HepG2 (cell line): ENCODE data around the gene TMEM108. TPM values are rescaled to one million over a fixed set of nuclear protein-coding genes. Genes with fewer than 3 reads are reported as not detected.

Source experiments
- ATAC-seq: fragments of 200-7000 bp; cut with Tn5 transposase; 3 replicates; pipeline ENCODE4 v1.9.1; 2020; ENCODE audit warnings: mild to moderate bottlenecking, moderate library complexity
- BruUV-seq: library from RNA; stranded (reverse); fragments of 400-500 nt; replicated peaks from 2 replicates; lab custom pipeline; 2021; lab: Mats Ljungman, UMichigan
- CTCF ChIA-PET: fragments of 300-600 bp; formaldehyde crosslinking; extraction: SDS; loops from one replicate; lab custom pipeline; 2021; ENCODE audit warnings: low total read pairs, inconsistent platforms, low intra/inter-chr PET ratio; lab: Yijun Ruan, JAX
- POLR2A ChIA-PET: fragments of 350-600 bp; sonication (Branson Sonifier 250); formaldehyde crosslinking; loops from one replicate; lab custom pipeline; 2020; ENCODE audit warnings: antibody characterized with exemption, inconsistent platforms; lab: Yijun Ruan, JAX
- DNase-seq: peaks from one replicate; pipeline ENCODE4 v3.0.0-alpha.2; 2015; ENCODE audit warnings: low spot score
- FAIRE-seq: peaks from 3 replicates; lab custom pipeline; 2011; peaks lifted over from hg19 to GRCh38; lab: Jason Lieb, UNC
- H2AFZ ChIP-seq: one replicate; pipeline ENCODE4 v1.6.1; 2011; ENCODE audit warnings: low read length, inconsistent platforms
- H3K27ac ChIP-seq: fragments of 300-600 bp; 3 replicates; pipeline ENCODE4 v1.8.0; 2011; ENCODE audit warnings: mixed run types, mild to moderate bottlenecking, mixed read lengths, low read length, inconsistent platforms; ENCODE audit not compliant: insufficient read depth; ENCODE audit errors: extremely low read length
- H3K27me3 ChIP-seq, 2 experiments: fragments of 200-600 bp in 1 of 2; 2 replicates in 1 of 2; 3 replicates in 1 of 2; pipeline versions ENCODE4 v1.6.0 to v1.8.0; 2011; ENCODE audit warnings: low read length in 2 of 2, mild to moderate bottlenecking in 2 of 2, moderate library complexity in 2 of 2, inconsistent platforms in 1 of 2; ENCODE audit not compliant: insufficient read depth in 2 of 2, control insufficient read depth in 1 of 2
- H3K36me3 ChIP-seq, 2 experiments: fragments of 200-600 bp in 1 of 2; replicated peaks in 1 of 2; 2 replicates in 1 of 2; 3 replicates in 1 of 2; pipeline versions ENCODE4 v1.5.1 to v1.8.0; 2011; ENCODE audit warnings: low read length in 2 of 2, inconsistent platforms in 1 of 2; ENCODE audit not compliant: insufficient read depth in 2 of 2, control insufficient read depth in 1 of 2
- H3K4me1 ChIP-seq: 2 replicates; pipeline ENCODE4 v1.5.1; 2012; ENCODE audit warnings: low read length, inconsistent platforms; ENCODE audit not compliant: insufficient read depth
- H3K4me2 ChIP-seq: 2 replicates; pipeline ENCODE4 v1.6.0; 2011; ENCODE audit warnings: low read depth, low read length, inconsistent platforms
- H3K4me3 ChIP-seq, 3 experiments: fragments of 200-600 bp in 1 of 3; sonication (generic), shearing (Covaris generic) in 1 of 3; replicated peaks in 1 of 3; 2 replicates each; pipeline ENCODE4 v1.5.1; 2011 to 2016; ENCODE audit warnings: low read length in 3 of 3, inconsistent platforms in 2 of 3, low read depth in 2 of 3, mild to moderate bottlenecking in 2 of 3, control low read depth in 1 of 3, mixed read lengths in 1 of 3; ENCODE audit not compliant: insufficient read depth in 1 of 3
- H3K79me2 ChIP-seq: one replicate; pipeline ENCODE4 v1.6.1; 2011; ENCODE audit warnings: low read length, inconsistent platforms; ENCODE audit not compliant: insufficient read depth
- H3K9ac ChIP-seq: 2 replicates; pipeline ENCODE4 v1.6.0; 2011; ENCODE audit warnings: mild to moderate bottlenecking, low read depth, low read length, inconsistent platforms; ENCODE audit not compliant: insufficient read depth
- H3K9me3 ChIP-seq: 2 replicates; pipeline ENCODE4 v1.5.1; 2012; ENCODE audit warnings: mild to moderate bottlenecking, low read length
- H4K20me1 ChIP-seq: 2 replicates; pipeline ENCODE4 v1.6.0; 2011; ENCODE audit warnings: inconsistent platforms, mild to moderate bottlenecking, low read length, moderate library complexity; ENCODE audit not compliant: insufficient read depth
- DNMT1 ChIP-seq: sonication (generic); formaldehyde crosslinking; IDR thresholded peaks from 2 replicates; pipeline ENCODE4 v1.5.1; 2020; ENCODE audit warnings: mild to moderate bottlenecking, missing genetic modification reagents
- HDAC6 ChIP-seq: fragments of 200-600 bp; sonication (generic); IDR thresholded peaks from 2 replicates; pipeline ENCODE4 v1.7.0; 2017; ENCODE audit warnings: mild to moderate bottlenecking, antibody characterized with exemption, low read length, low read depth
- HNF1A ChIP-seq, 2 experiments: sonication (generic) in 1 of 2; formaldehyde crosslinking in 1 of 2; IDR thresholded peaks; 2 replicates each; pipeline versions ENCODE4 v1.4.0 to v1.6.1; 2016 to 2020; ENCODE audit warnings: borderline replicate concordance in 1 of 2, low read depth in 1 of 2, mild to moderate bottlenecking in 1 of 2, missing genetic modification reagents in 1 of 2
- JDP2 ChIP-seq: sonication (generic); formaldehyde crosslinking; IDR thresholded peaks from 2 replicates; pipeline ENCODE4 v1.8.1; 2022; ENCODE audit warnings: missing genetic modification reagents, borderline replicate concordance
- MXD4 ChIP-seq: IDR thresholded peaks from 2 replicates; pipeline ENCODE4 v1.6.1; 2016; ENCODE audit warnings: mild to moderate bottlenecking, missing biosample characterization, missing genetic modification reagents
- SMAD3 ChIP-seq: sonication (generic); formaldehyde crosslinking; IDR thresholded peaks from 2 replicates; pipeline ENCODE4 v1.4.0; 2020; ENCODE audit warnings: missing genetic modification reagents
- TARDBP ChIP-seq: sonication (generic); formaldehyde crosslinking; IDR thresholded peaks from 2 replicates; pipeline ENCODE4 v1.8.0; 2022; ENCODE audit warnings: mild to moderate bottlenecking, missing genetic modification reagents
- ZBTB42 ChIP-seq: sonication (generic); formaldehyde crosslinking; IDR thresholded peaks from 2 replicates; pipeline ENCODE4 v1.5.0; 2020; ENCODE audit warnings: mild to moderate bottlenecking, missing genetic modification reagents
- ZNF10 ChIP-seq: sonication (generic); formaldehyde crosslinking; IDR thresholded peaks from 2 replicates; pipeline ENCODE4 v1.4.0; 2020; ENCODE audit warnings: mild to moderate bottlenecking, low read depth, missing genetic modification reagents, borderline replicate concordance
- WGBS: methylation state at CpG from one replicate; pipeline ENCODE4 v1.1.6; 2017; ENCODE audit warnings: low lambda C conversion rate; 5-methylcytosine and 5-hydroxymethylcytosine counted together
- in situ Hi-C: cut with HindIII; loops from 2 replicates; pipeline ENCODE4 v1.10.0; 2017; ENCODE audit warnings: low pct_unique_long_range_greater_than_20kb; ENCODE audit not compliant: extremely low pct_ligation_motif_present
- intact Hi-C: fragments of 100-400 bp; cut with micrococcal nuclease; formaldehyde crosslinking; loops from one replicate; pipeline ENCODE4 v1.10.0; 2022; ENCODE audit not compliant: unreplicated experiment
- polyA plus RNA-seq, 8 experiments: library from polyadenylated mRNA; depleted of rRNA in 3 of 8; stranded (reverse) in 7 of 8; unstranded in 1 of 8; fragments of >200 nt; fragmentation: Illumina TruSeq in 4 of 8; extraction: Trizol in 4 of 8; gene quantifications; 2 replicates each; pipeline versions ENCODE4 v1.2.1 to v1.2.3, GENCODE V29; 2011 to 2016; ENCODE audit warnings: low read depth in 4 of 8, missing spikeins in 1 of 8, mixed read lengths in 1 of 8; ENCODE audit not compliant: insufficient read depth in 1 of 8
- total RNA-seq, 5 experiments: library from RNA; depleted of rRNA; stranded (reverse); fragments of >200 nt; fragmentation: Illumina TruSeq; extraction: Trizol; gene quantifications; 2 replicates each; pipeline ENCODE4 v1.2.3, GENCODE V29; 2016; ENCODE audit warnings: low read depth in 1 of 5
- TF ChIP-seq, protein P1 (sequence below): sonication (generic); formaldehyde crosslinking; IDR thresholded peaks from 2 replicates; pipeline ENCODE4 v1.5.0; 2020; ENCODE audit warnings: mild to moderate bottlenecking, missing genetic modification reagents, moderate library complexity

The TMEM108 gene
- total and polyA plus RNA-seq, 2 of the 13 experiments (the other 11 are each of a cell fraction or from before 2014, with no cell fraction given), result not detected

DNA sequence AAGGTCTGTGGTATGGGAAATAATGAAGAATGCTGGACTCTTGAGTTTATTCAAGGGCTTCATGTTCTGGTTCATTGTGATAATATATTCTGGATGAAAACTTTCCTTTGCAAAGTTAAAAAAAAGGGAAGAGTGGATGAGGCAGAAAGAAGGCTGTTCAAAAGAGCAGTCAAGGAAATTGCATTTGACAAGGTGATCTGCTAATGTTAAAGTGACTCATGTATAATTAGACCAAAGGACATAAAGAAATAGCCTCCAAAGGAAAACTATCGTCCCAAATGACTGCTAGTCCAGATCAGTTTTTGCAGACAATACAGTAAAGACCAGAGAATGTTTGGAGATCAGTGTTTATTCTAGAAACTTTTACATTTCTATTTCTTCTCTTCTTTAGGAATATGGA is 9.8 kb downstream of the TMEM108 start:
- Histone ChIP-seq H3K27ac (no peak overlapping the region), H3K9me3 (no peaks in the 10 kb centered on the region), H3K4me1 (no peaks in the 10 kb centered on the region), H3K9ac (no peak overlapping the region), H3K27me3 (no peaks in the 10 kb centered on the region), H3K79me2 (no peaks in the 10 kb centered on the region), H2AFZ (no peak overlapping the region), H3K36me3 (no peaks in the 10 kb centered on the region), H3K4me2 (no peak overlapping the region), H3K4me3 (no peak overlapping the region), H4K20me1 (no peaks in the 10 kb centered on the region)
- no peak for DNase-seq
- CTCF ChIA-PET, result no interaction called here
- TF ChIP-seq ZNF10 (CRISPR knock-in tag), result no peak
- no peak for TF ChIP-seq DNMT1 (CRISPR knock-in tag)
- TF ChIP-seq TARDBP (CRISPR knock-in tag), result no peak
- no peak for TF ChIP-seq SMAD3 (CRISPR knock-in tag)
- no peak for TF ChIP-seq MXD4 (CRISPR knock-in tag)
- TF ChIP-seq ZBTB42 (CRISPR knock-in tag), result no peak
- no peak for TF ChIP-seq HDAC6
- no TSS peak for BruUV-seq
- whole genome bisulfite sequencing, result 22% methylated on average over 1 of the region's 1 CpG
- no peak for ATAC-seq
- in situ Hi-C loops (no loop called here), intact Hi-C loops (loop anchor here (10.0 kb wide), 1 partner anchor 527 kb away; the partner anchor contains the start of gene CDV3)
- POLR2A ChIA-PET, result no interaction called here
- no peak for FAIRE-seq

- ATAC-seq, result no peak
Measured at GRCh38 chr3:133049491-133049890, 11.3 kb downstream of the TMEM108 start.

More at GRCh38 chr3:133049491-133049890, 11.3 kb downstream of the TMEM108 start:
- intact Hi-C loops, result loop anchor here (10.0 kb wide), 1 partner anchor 525 kb away; the partner anchor contains the start of gene CDV3
- H3K9ac ChIP-seq, result no peak overlapping the region
- H2AFZ ChIP-seq, result no peak overlapping the region
- WGBS, result 4% methylated on average over 2 of the region's 2 CpGs
- H3K27me3 ChIP-seq, result no peaks in the 10 kb centered on the region
- no peak for FAIRE-seq
- no peaks in the 10 kb centered on the region for H3K4me1 ChIP-seq
- POLR2A ChIA-PET, result no interaction called here
- no peak for DNase-seq
- H3K4me3 ChIP-seq, result no peak overlapping the region
- CTCF ChIA-PET, result no interaction called here
- TF ChIP-seq HNF1A (IDR thresholded peaks at IDR 0.05; ENCODE audit: low read depth), result no peak
- no peak for TF ChIP-seq HNF1A (CRISPR knock-in tag; IDR thresholded peaks at IDR 0.05; ENCODE audit: borderline replicate concordance)
- TF ChIP-seq, protein P1, sequence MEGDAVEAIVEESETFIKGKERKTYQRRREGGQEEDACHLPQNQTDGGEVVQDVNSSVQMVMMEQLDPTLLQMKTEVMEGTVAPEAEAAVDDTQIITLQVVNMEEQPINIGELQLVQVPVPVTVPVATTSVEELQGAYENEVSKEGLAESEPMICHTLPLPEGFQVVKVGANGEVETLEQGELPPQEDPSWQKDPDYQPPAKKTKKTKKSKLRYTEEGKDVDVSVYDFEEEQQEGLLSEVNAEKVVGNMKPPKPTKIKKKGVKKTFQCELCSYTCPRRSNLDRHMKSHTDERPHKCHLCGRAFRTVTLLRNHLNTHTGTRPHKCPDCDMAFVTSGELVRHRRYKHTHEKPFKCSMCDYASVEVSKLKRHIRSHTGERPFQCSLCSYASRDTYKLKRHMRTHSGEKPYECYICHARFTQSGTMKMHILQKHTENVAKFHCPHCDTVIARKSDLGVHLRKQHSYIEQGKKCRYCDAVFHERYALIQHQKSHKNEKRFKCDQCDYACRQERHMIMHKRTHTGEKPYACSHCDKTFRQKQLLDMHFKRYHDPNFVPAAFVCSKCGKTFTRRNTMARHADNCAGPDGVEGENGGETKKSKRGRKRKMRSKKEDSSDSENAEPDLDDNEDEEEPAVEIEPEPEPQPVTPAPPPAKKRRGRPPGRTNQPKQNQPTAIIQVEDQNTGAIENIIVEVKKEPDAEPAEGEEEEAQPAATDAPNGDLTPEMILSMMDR (CRISPR knock-in tag), result no peak
- TF ChIP-seq JDP2, result no peak
- BruUV-seq, result no TSS peak
- no peaks in the 10 kb centered on the region for H3K36me3 ChIP-seq
- no peaks in the 10 kb centered on the region for H3K79me2 ChIP-seq
- H3K27ac ChIP-seq, result no peak overlapping the region
- in situ Hi-C loops, result no loop called here
- no peak overlapping the region for H3K4me2 ChIP-seq
- no peaks in the 10 kb centered on the region for H4K20me1 ChIP-seq
- H3K9me3 ChIP-seq, result no peaks in the 10 kb centered on the region
